HCT116 (cell line): ENCODE results near the gene CPNE5.

Source experiments
- EGR1 ChIP-seq: IDR thresholded peaks from 2 replicates; pipeline ENCODE4 v1.6.1; 2012; ENCODE audit warnings: low read depth
- EZH2phosphoT487 ChIP-seq: fragments of 200-600 bp; IDR thresholded peaks from 2 replicates; pipeline ENCODE4 v1.6.1; 2018; ENCODE audit warnings: antibody characterized with exemption, borderline replicate concordance
- POLR2A ChIP-seq: IDR thresholded peaks from 2 replicates; pipeline ENCODE4 v1.7.0; 2011; ENCODE audit warnings: borderline replicate concordance; ENCODE audit not compliant: insufficient read depth, insufficient read length; ENCODE audit errors: extremely low read depth
- POLR2AphosphoS5 ChIP-seq: IDR thresholded peaks from 2 replicates; pipeline ENCODE4 v1.6.1; 2011; ENCODE audit warnings: mild to moderate bottlenecking, low read depth, low read length, moderate library complexity
- RAD21 ChIP-seq: IDR thresholded peaks from 2 replicates; pipeline ENCODE4 v1.6.1; 2012; ENCODE audit warnings: low read depth, mild to moderate bottlenecking
- SIN3A ChIP-seq: IDR thresholded peaks from 2 replicates; pipeline ENCODE4 v1.6.1; 2012; ENCODE audit warnings: low read depth
- ZFX ChIP-seq: fragments of 450-650 bp; IDR thresholded peaks from 2 replicates; pipeline ENCODE4 v1.6.1; 2017
- TF ChIP-seq, protein P1 (sequence below), 3 experiments: fragments of 200-600 bp in 1 of 3; sonication (generic) in 1 of 3; IDR thresholded peaks in 2 of 3; conservative IDR thresholded peaks in 1 of 3; 2 replicates each; pipeline ENCODE4 v1.5.1; 2012 to 2017; ENCODE audit warnings: low read depth in 2 of 3, low read length in 2 of 3, antibody characterized with exemption in 1 of 3, borderline replicate concordance in 1 of 3, control low read depth in 1 of 3, mild to moderate bottlenecking in 1 of 3, mixed read lengths in 1 of 3, mixed run types in 1 of 3, moderate library complexity in 1 of 3; ENCODE audit not compliant: insufficient read depth in 1 of 3

- TF ChIP-seq, protein P1, sequence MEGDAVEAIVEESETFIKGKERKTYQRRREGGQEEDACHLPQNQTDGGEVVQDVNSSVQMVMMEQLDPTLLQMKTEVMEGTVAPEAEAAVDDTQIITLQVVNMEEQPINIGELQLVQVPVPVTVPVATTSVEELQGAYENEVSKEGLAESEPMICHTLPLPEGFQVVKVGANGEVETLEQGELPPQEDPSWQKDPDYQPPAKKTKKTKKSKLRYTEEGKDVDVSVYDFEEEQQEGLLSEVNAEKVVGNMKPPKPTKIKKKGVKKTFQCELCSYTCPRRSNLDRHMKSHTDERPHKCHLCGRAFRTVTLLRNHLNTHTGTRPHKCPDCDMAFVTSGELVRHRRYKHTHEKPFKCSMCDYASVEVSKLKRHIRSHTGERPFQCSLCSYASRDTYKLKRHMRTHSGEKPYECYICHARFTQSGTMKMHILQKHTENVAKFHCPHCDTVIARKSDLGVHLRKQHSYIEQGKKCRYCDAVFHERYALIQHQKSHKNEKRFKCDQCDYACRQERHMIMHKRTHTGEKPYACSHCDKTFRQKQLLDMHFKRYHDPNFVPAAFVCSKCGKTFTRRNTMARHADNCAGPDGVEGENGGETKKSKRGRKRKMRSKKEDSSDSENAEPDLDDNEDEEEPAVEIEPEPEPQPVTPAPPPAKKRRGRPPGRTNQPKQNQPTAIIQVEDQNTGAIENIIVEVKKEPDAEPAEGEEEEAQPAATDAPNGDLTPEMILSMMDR (IDR thresholded peaks at IDR 0.05 in 2 of 3, conservative IDR thresholded peaks at IDR 0.05 in 1 of 3; ENCODE audit: borderline replicate concordance in 1 of 3, insufficient read depth in 1 of 3, low read depth in 2 of 3, low read length in 2 of 3): no peak
- TF ChIP-seq EZH2phosphoT487: no peak
- no peak for TF ChIP-seq POLR2AphosphoS5
- no peak for TF ChIP-seq EGR1
- TF ChIP-seq POLR2A: no peak
- TF ChIP-seq ZFX: no peak
- TF ChIP-seq RAD21: no peak
- TF ChIP-seq SIN3A: no peak
These were observed 118.7 kb downstream of the CPNE5 start for GRCh38 chr6:36720251-36721141.
